ENCODE measurements around the gene CLEC3B.

DNA sequence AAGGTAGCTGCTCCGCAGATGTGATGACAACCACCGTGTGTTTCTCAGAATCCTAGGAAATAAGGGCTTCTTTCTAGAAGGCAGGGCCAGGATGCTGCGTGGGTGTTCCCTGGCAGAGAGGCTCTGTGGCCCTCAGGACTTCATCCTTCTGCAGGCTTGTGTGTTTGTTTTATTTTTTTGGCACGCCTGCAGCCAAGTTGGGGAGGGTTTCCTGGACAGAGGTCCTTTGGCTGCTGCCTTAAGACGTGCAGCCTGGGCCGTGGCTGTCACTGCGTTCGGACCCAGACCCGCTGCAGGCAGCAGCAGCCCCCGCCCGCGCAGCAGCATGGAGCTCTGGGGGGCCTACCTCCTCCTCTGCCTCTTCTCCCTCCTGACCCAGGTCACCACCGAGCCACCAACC lies at the start of gene CLEC3B:
- TF ChIP-seq CTCF (IDR thresholded peaks at IDR 0.05): no peak
- TF ChIP-seq POLR2A (IDR thresholded peaks at IDR 0.05): no peak
- TF ChIP-seq POLR2AphosphoS5 (IDR thresholded peaks at IDR 0.05; ENCODE audit: insufficient read depth in 1 of 2, low read depth in 1 of 2): peak in 1 of 2 donors; percentile 14
